NCI-H510A (cell line): ENCODE measurements around the gene CCDC15.
"Not testable (repeated sequence)": the region's sequence is repeated elsewhere in the genome, so short reads cannot be mapped to it uniquely, and the experiment has no call there.

Experiments
- DNase-seq: peaks from one replicate; lab custom pipeline; 2025; lab: John Stamatoyannopoulos, UW

Gene CCDC15

GRCh38 chr11:125001079-125001778 is 47.2 kb downstream of the CCDC15 start:
- DNase-seq, result no peak

- DNase-seq, result no peak
Observed at GRCh38 chr11:125001849-125002248, 47.8 kb downstream of the CCDC15 start.

- no peak for DNase-seq
Observed at GRCh38 chr11:125005491-125005890, 51.5 kb downstream of the CCDC15 start.

GRCh38 chr11:125016413-125016812 is 62.4 kb downstream of the CCDC15 start:
- DNase-seq, result no peak

- DNase-seq, result no peak
Observed at GRCh38 chr11:125020342-125020741, 66.3 kb downstream of the CCDC15 start.

- DNase-seq, result no peak
Observed at GRCh38 chr11:125022551-125022950, 68.5 kb downstream of the CCDC15 start.

GRCh38 chr11:125025968-125026367 is 72.0 kb downstream of the CCDC15 start:
- no peak for DNase-seq

- not testable (repeated sequence) for DNase-seq
Observed at GRCh38 chr11:125029431-125029830, 75.4 kb downstream of the CCDC15 start.

- DNase-seq, result no peak
Observed at GRCh38 chr11:125036933-125037332, 82.9 kb downstream of the CCDC15 start.

GRCh38 chr11:125049164-125049792 is 95.3 kb downstream of the CCDC15 start:
- DNase-seq, result no peak

- no peak for DNase-seq
Observed at GRCh38 chr11:125052047-125052446, 98.0 kb downstream of the CCDC15 start.

- no peak for DNase-seq
Observed at GRCh38 chr11:125053167-125053566, 99.2 kb downstream of the CCDC15 start.

GRCh38 chr11:125055107-125055715 is 101.2 kb downstream of the CCDC15 start:
- no peak for DNase-seq

- not testable (repeated sequence) for DNase-seq
Observed at GRCh38 chr11:125056111-125056510, 102.1 kb downstream of the CCDC15 start.

- no peak for DNase-seq
Observed at GRCh38 chr11:125056931-125057692, 103.1 kb downstream of the CCDC15 start.

- no peak for DNase-seq
Observed at GRCh38 chr11:125057693-125058016, 103.7 kb downstream of the CCDC15 start.

- DNase-seq, result no peak
Observed at GRCh38 chr11:125061281-125061680, 107.3 kb downstream of the CCDC15 start.

GRCh38 chr11:125062218-125062930 is 108.4 kb downstream of the CCDC15 start:
- no peak for DNase-seq

- no peak for DNase-seq
Observed at GRCh38 chr11:125062931-125063428, 109.0 kb downstream of the CCDC15 start, which contains the start of gene SLC37A2. SLC37A2 (plus strand) TSS chr11:125063305; CDS start chr11:125063368, 63 bp downstream.

- no peak for DNase-seq
Observed at GRCh38 chr11:125063429-125064043, 109.5 kb downstream of the CCDC15 start.

- DNase-seq, result no peak
Observed at GRCh38 chr11:125064070-125064469, 110.1 kb downstream of the CCDC15 start.
